ENCODE results near the gene PCDH17.

PCDH17 gene

GRCh38 chr13:57637515-57637914 is 6.0 kb downstream of the PCDH17 start:
- DNase-seq: no peak

GRCh38 chr13:57638186-57638890 is 6.8 kb downstream of the PCDH17 start:
- DNase-seq: no peak

- DNase-seq: no peak
Observed at GRCh38 chr13:57640607-57641006, 9.1 kb downstream of the PCDH17 start.

- no peak for DNase-seq
Observed at GRCh38 chr13:57641051-57641450, 9.5 kb downstream of the PCDH17 start.

DNA sequence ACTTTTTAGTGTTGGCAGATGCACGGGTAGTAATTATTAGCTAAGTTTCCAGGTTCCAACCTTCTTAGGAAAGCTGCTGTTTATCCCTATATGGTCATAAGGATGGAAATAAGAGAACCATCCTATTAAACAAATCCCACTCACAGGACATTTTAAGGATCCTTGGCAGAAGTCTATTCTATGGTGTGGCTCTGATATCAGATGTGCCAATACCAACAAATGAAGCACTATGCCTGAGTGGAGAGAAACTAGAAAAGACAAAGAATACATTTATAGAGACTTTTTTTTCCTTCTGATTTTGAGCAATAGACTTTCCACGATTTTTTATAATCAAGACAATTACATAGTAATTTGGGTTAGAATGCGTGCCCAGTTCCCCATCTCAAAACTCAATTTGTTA is 12.6 kb downstream of the PCDH17 start:
- DNase-seq: no peak

DNA sequence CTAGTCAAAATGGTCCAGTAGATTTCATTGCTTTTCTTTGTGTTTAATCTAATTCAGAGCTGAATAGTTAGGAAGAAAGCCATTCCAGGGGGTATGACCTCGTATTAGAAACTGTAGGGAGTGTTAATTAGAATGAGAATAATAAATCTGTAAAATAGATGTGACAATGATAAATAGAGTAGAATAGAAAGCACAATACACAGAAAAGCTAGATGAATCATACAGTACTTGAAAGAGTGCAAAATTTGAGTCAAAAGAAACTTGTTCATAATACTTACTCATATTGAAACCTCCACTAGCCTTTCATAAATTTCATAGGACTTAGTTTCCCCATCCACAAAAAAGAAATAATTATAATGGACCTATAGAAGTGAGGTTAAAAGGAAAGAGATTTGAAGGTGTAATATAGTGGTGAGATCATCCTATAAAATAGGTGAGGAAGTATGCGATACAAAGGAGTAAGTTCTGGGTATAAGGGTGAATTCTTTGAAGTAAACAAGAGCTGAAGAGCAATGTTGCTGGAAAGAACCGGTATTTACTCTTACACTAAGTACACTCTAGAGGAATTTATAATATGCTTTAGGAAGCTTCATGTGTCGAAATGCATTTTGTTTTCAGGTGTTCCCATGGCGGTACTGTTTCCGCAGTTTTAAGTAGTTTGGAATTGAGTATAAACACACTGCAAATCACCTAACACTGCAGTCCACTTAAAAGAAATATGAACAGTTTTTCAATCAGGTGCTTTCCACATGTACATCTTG is 21.9 kb downstream of the PCDH17 start:
- DNase-seq: no peak

GRCh38 chr13:57665481-57665880 is 33.9 kb downstream of the PCDH17 start:
- DNase-seq: no peak

DNA sequence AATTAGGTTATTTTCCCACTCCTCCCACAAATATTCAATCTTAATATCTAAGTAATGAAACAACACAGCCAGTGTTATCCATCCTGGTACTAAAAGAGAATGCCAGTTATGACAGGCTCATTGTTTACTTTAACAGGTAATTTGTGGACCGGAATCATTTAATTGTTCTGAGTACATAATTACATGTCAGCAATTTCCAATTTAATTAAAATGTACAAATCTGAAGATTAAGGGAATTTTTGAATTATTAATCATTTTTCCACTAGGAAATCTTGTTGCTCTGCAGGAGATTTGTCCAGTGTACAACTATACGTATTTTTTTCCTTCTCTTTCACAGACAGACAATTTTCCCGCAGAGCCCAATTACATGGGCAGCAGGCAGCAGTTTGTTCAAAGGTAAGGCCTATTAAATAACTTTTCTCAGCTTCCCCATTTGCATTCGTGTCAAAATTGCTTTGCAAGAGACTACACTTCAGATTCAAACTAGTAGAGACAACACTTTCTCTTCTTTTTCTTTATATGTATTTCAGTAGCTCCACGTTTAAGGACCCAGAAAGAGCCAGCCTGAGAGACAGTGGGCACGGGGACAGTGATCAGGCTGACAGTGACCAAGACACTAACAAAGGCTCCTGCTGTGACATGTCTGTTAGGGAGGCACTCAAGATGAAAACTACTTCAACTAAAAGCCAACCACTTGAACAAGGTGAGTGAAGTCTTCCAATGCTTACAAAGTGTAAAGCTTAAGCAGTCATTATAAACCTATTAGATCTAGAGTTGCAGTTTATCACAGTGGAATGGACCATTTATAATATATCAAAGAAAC is 34.8 kb downstream of the PCDH17 start:
- DNase-seq: no peak

DNA sequence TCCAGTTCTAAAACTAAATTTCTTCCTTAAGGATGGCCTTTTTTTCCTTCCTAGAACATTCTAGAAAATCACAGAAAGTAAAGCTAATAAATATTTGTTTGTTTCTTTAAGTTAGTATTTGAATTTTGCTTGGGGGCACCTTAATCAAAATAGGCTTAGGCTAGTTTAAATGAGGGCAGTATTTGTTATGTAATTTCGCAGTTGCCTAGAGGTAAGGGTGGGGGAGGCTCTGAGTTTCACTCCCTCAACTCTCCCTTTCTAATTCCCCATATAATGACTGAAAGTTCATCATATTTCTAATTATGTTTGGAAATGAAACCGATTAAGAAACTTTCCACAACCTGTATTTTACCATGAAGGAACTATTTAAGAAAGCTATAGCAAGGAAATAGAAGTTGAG is 40.6 kb downstream of the PCDH17 start:
- DNase-seq: no peak

GRCh38 chr13:57673197-57673596 is 41.7 kb downstream of the PCDH17 start:
- no peak for DNase-seq

GRCh38 chr13:57675526-57675925 is 44.0 kb downstream of the PCDH17 start:
- no peak for DNase-seq

- DNase-seq: no peak
Observed at GRCh38 chr13:57680609-57681008, 49.1 kb downstream of the PCDH17 start.

- no peak for DNase-seq
Observed at GRCh38 chr13:57682128-57682716, 50.7 kb downstream of the PCDH17 start.

DNA sequence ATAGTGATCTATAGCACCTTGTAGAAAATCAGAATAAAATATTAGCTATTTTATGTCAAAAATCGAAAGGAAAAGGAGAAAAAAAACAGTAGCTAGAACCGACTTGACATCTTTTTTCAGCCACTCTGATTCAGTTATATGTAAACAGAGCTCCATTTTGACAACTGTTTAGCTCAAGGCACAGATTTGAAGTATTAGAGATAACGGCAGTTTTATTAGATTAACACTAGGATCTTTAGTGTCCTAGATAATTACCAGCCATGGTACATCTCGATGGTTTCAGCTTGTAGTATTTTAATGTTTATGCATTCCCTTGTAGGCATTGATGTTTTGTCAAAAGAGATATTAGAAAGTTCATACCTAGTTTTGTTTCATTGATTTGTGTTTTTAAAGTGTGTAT is 67.3 kb downstream of the PCDH17 start:
- no peak for DNase-seq

DNA sequence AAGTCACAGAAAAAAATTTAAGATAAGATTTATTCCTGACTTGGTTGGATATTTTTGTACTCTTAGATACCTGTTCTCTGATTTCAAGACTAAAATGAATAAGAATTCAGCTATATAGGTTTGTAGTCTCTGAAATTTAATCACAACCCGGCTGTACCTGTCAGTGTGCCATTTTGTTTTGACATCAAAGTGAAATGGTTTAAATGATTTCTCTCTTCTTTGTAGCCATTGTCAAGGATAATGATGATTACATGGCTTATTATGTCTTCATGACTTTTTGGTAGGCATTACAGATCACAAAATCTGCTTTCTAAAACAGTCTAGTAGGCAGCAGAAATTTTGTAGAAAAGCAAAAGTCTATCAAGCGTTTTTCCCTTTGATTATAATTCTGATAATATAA is 72.5 kb downstream of the PCDH17 start:
- no peak for DNase-seq

DNA sequence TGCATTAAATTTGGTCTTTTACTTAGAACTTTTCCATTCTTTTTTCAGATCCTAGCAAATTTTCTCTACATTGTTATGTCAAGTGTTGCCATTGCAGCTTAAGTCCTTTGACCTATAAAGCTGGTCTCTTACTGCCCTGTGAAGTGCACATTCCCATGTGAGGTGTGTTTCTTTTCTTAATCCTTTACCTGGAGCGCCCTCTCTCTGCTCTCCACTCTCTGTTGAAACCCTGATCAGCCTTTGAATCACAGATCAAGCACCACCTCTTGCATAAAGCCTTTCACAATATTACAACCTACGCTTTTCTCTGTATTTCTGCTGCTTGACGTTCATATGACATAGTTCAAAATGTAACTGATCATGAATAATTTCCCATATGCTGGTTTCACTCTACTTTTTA is 84.8 kb downstream of the PCDH17 start:
- no peak for DNase-seq

- DNase-seq: no peak
Observed at GRCh38 chr13:57724486-57725272, 93.1 kb downstream of the PCDH17 start.

- no peak for DNase-seq
Observed at GRCh38 chr13:57725480-57725879, 93.9 kb downstream of the PCDH17 start.

GRCh38 chr13:57726981-57727380 is 95.4 kb downstream of the PCDH17 start:
- DNase-seq: no peak

GRCh38 chr13:57734306-57734705 is 102.8 kb downstream of the PCDH17 start:
- DNase-seq: no peak

GRCh38 chr13:57739089-57739488 is 107.5 kb downstream of the PCDH17 start:
- DNase-seq: no peak

GRCh38 chr13:57739543-57740190 is 108.1 kb downstream of the PCDH17 start:
- DNase-seq: no peak

Measured in hematopoietic multipotent progenitor cell treated with erythropoietin and hydrocortisone succinate and interleukin-3 and kit ligand, for 6 days (in vitro differentiated cells).